ENCODE measurements around the gene POLD1.

GRCh38 chr19:50340331-50340730 lies 43.8 kb upstream of the POLD1 start:
- TF ChIP-seq ETV6 (CRISPR knock-in tag; conservative IDR thresholded peaks at IDR 0.05), result no peak
- no peak for TF ChIP-seq MAZ (IDR thresholded peaks at IDR 0.05; ENCODE audit: borderline replicate concordance, low read depth, low read length)
- no peak for TF ChIP-seq MAZ (CRISPR knock-in tag; IDR thresholded peaks at IDR 0.05; ENCODE audit: low read depth)
- TF ChIP-seq ZNF577 (CRISPR knock-in tag; IDR thresholded peaks at IDR 0.05; ENCODE audit: borderline replicate concordance, low read depth), result no peak
- TF ChIP-seq NFE2L2 (IDR thresholded peaks at IDR 0.05; ENCODE audit: low read length), result no peak
- TF ChIP-seq CTCF (CRISPR knock-in tag; IDR thresholded peaks at IDR 0.05), result no peak
- no peak for TF ChIP-seq SKIL (CRISPR knock-in tag; IDR thresholded peaks at IDR 0.05; ENCODE audit: borderline replicate concordance)
- no peak for TF ChIP-seq KDM4B (CRISPR knock-in tag; IDR thresholded peaks at IDR 0.05)
- TF ChIP-seq HNF1B (CRISPR knock-in tag; IDR thresholded peaks at IDR 0.05), result no peak

Measured in HepG2 (cell line).